ENCODE measurements around the gene LILRA2.
"Not testable (repeated sequence)": the region's sequence is repeated elsewhere in the genome, so short reads cannot be mapped to it uniquely, and the experiment has no call there.

The LILRA2 gene

GRCh38 chr19:54631489-54632337 lies 58.1 kb downstream of the LILRA2 start:
- H3K9ac ChIP-seq (ENCODE audit: low read depth, low read length); H3K4me1 ChIP-seq (ENCODE audit: insufficient read depth, low read length); H3K4me3 ChIP-seq (ENCODE audit: low read length); H3K36me3 ChIP-seq (ENCODE audit: insufficient read depth, low read depth, low read length); H3K27ac ChIP-seq (ENCODE audit: low read length); H3K27me3 ChIP-seq (ENCODE audit: insufficient read depth, low read length): not testable (repeated sequence)
- H3K9me3 ChIP-seq (ENCODE audit: insufficient read depth, low read depth, low read length): peaks cover 64% of the 10 kb centered on the region

- not testable (repeated sequence) for H3K36me3 ChIP-seq (ENCODE audit: insufficient read depth, low read depth, low read length); H3K4me1 ChIP-seq (ENCODE audit: insufficient read depth, low read length); H3K4me3 ChIP-seq (ENCODE audit: low read length); H3K27me3 ChIP-seq (ENCODE audit: insufficient read depth, low read length); H3K9ac ChIP-seq (ENCODE audit: low read depth, low read length); H3K27ac ChIP-seq (ENCODE audit: low read length)
- peaks cover 62% of the 10 kb centered on the region for H3K9me3 ChIP-seq (ENCODE audit: insufficient read depth, low read depth, low read length)
Observed at GRCh38 chr19:54632517-54632916, 58.9 kb downstream of the LILRA2 start.

- peaks cover 62% of the 10 kb centered on the region for H3K9me3 ChIP-seq (ENCODE audit: insufficient read depth, low read depth, low read length)
- H3K27ac ChIP-seq (ENCODE audit: low read length): no peak overlapping the region
- no peaks in the 10 kb centered on the region for H3K36me3 ChIP-seq (ENCODE audit: insufficient read depth, low read depth, low read length)
- H3K4me3 ChIP-seq (ENCODE audit: low read length): no peak overlapping the region
- H3K9ac ChIP-seq (ENCODE audit: low read depth, low read length): no peak overlapping the region
- H3K4me1 ChIP-seq (ENCODE audit: insufficient read depth, low read length): no peaks in the 10 kb centered on the region
- H3K27me3 ChIP-seq (ENCODE audit: insufficient read depth, low read length): no peaks in the 10 kb centered on the region
Observed at GRCh38 chr19:54633401-54633800, 59.8 kb downstream of the LILRA2 start.

- not testable (repeated sequence) for H3K27ac ChIP-seq (ENCODE audit: low read length); H3K36me3 ChIP-seq (ENCODE audit: insufficient read depth, low read depth, low read length); H3K27me3 ChIP-seq (ENCODE audit: insufficient read depth, low read length); H3K4me1 ChIP-seq (ENCODE audit: insufficient read depth, low read length); H3K4me3 ChIP-seq (ENCODE audit: low read length); H3K9ac ChIP-seq (ENCODE audit: low read depth, low read length)
- peaks cover 64% of the 10 kb centered on the region for H3K9me3 ChIP-seq (ENCODE audit: insufficient read depth, low read depth, low read length)
Observed at GRCh38 chr19:54636081-54636480, 62.5 kb downstream of the LILRA2 start.

GRCh38 chr19:54638683-54639082 lies 65.1 kb downstream of the LILRA2 start:
- Histone ChIP-seq H3K9ac (ENCODE audit: low read depth, low read length) (no peak overlapping the region), H3K9me3 (ENCODE audit: insufficient read depth, low read depth, low read length) (peaks cover 62% of the 10 kb centered on the region), H3K4me1 (ENCODE audit: insufficient read depth, low read length) (no peaks in the 10 kb centered on the region), H3K36me3 (ENCODE audit: insufficient read depth, low read depth, low read length) (no peaks in the 10 kb centered on the region), H3K27me3 (ENCODE audit: insufficient read depth, low read length) (no peaks in the 10 kb centered on the region), H3K4me3 (ENCODE audit: low read length) (no peak overlapping the region), H3K27ac (ENCODE audit: low read length) (no peak overlapping the region)

Data from iPS-20b (cell line).